Posterior vena cava (tissue), 2 donors: Measurements from ENCODE around the gene TRDMT1. TPM values are rescaled to one million over a fixed set of nuclear protein-coding genes. Genes with fewer than 3 reads are reported as not detected.

Experiments
- DNase-seq: peaks from one replicate; pipeline ENCODE4 v3.0.0-alpha.2; 2020; ENCODE audit warnings: low spot score
- intact Hi-C, 2 donors: fragments of 100-400 bp; cut with DNase I; formaldehyde crosslinking; loops; one replicate each; pipeline versions ENCODE4 v1.14.1 to v1.14.2; 2022 to 2023
- total RNA-seq, 2 donors: library from RNA; stranded (reverse); fragmentation: NEBNext Ultra II Directional; extraction: Animal tissue kit (Norgen Biotek cat#: 25700); gene quantifications; one replicate each; pipeline ENCODE4 v1.2.1, GENCODE V29; 2021
- donor health status: DM: yes; HTN: yes; CAD: no.
- donor health status: DM: yes; HTN: yes; CAD: no.

Gene TRDMT1
- total RNA-seq, 2 donors from 2014 or later = 9.5 to 11.0 TPM

DNA sequence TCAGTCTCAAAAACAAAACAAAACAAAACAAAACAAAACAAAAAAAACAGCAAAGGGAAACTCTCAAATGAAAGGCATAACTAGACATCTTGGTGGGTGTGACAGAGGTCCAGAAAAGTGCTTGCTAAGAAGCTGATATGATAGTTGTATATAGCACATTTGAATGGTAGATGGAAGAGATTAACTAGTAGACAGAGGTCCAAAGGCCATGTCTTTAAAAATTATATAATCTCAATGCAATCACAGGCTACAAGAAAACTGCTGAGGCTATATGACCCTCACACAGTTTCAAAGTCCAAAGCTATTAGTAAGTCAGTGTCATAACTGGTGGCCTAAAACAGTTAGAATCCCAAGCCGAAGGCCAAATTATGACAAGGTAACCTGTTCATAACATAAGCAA lies 56.2 kb downstream of the TRDMT1 start:
- no peak for DNase-seq
- intact Hi-C loops = no loop called here

- no peak for DNase-seq
- intact Hi-C loops = loop anchor here in 1 of 2 donors (5.0 kb wide), 1 partner anchor 482 kb away; no protein-coding TSS in a partner anchor
These were observed 56.7 kb downstream of the TRDMT1 start for GRCh38 chr10:17144757-17145156.

- intact Hi-C loops = loop anchor here in 1 of 2 donors (5.0 kb wide), 1 partner anchor 482 kb away; no protein-coding TSS in a partner anchor
- DNase-seq = no peak
These were observed 57.4 kb downstream of the TRDMT1 start for GRCh38 chr10:17144032-17144431.

GRCh38 chr10:17143055-17143690 lies 58.3 kb downstream of the TRDMT1 start:
- intact Hi-C loops = loop anchor here in 1 of 2 donors (5.0 kb wide), 1 partner anchor 481 kb away; no protein-coding TSS in a partner anchor
- no peak for DNase-seq

DNA sequence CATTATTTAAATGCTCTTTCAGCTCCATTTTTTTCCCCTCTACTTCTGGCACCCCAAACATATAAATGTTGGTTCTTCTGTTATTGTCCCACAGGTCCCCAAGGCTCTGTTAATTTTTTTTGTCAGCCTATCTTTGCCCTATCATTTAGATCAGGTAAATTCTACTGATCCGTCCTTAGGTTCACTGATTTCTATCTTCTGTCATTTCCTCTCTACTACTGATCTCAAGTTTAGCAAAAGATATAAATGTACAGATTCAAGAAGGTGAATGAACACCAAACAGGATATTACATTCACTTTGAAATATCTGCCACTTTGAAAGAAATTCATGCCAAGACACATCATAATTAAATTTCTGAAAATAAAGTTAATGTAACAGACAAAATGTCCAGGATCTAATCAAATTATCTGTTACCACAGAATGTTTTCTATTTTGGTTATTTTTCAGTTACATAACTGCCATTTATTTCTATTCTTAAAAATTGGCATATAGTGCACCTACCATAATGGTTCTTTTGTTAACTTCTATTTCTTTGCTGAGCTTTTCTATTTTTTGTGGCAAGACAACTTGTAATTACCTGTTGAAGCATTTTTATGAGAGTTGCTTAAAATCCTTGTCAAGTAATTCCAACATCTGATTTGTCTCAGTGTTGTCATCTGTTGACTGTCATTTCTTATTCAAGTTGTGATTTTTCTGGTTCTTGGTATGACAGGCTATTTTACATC lies 59.8 kb downstream of the TRDMT1 start:
- intact Hi-C loops = loop anchor here in 1 of 2 donors (5.0 kb wide), 1 partner anchor 479 kb away; no protein-coding TSS in a partner anchor
- no peak for DNase-seq

DNA sequence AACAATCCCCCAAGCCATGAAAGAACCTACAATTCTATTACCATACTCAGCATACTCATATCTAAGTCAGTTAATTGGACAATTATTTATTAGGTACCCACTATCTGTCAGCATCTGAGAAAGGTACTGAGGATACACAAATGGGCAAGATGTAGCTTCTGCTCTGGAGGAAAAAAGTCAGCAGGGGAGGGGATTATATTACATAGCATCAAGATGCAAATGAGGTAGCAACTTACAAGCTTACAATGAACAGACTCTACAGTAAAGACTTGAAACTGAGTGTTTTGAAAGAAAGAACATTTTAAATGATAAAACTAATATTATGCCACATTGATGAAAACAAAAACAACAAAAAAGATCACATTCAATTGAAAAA lies 61.1 kb downstream of the TRDMT1 start:
- no peak for DNase-seq
- intact Hi-C loops = loop anchor here in 1 of 2 donors (5.0 kb wide), 1 partner anchor 478 kb away; no protein-coding TSS in a partner anchor

- DNase-seq = no peak
- intact Hi-C loops = no loop called here
These were observed 62.9 kb downstream of the TRDMT1 start for GRCh38 chr10:17138460-17139042.

DNA sequence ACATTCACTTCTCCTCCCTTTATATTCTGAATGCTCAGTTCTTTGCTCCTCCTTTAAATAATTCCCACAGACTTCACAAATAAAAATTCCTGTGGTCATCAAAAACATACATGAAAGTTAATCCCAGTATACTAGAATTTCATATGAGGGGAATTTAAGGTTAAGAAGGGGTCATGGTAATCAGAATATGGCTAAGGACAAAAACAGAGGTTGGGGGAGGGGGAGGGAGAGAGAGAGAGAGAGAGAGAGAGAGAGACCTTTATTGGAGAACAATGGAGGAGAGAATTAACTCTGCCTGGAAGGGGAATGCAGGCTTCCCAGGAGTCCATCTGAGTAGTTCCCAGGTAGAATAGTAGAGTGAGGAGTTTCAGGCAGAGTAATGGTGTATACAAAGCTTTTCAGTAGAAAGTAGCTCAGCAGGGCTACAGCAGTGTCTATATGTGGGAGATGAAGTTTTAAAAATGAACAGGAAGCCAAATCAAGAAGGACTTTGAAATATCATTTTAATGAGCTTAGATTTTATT lies 66.7 kb downstream of the TRDMT1 start:
- intact Hi-C loops = no loop called here
- DNase-seq = no peak

- DNase-seq = no peak
- intact Hi-C loops = no loop called here
These were observed 67.2 kb downstream of the TRDMT1 start for GRCh38 chr10:17134282-17134681.

DNA sequence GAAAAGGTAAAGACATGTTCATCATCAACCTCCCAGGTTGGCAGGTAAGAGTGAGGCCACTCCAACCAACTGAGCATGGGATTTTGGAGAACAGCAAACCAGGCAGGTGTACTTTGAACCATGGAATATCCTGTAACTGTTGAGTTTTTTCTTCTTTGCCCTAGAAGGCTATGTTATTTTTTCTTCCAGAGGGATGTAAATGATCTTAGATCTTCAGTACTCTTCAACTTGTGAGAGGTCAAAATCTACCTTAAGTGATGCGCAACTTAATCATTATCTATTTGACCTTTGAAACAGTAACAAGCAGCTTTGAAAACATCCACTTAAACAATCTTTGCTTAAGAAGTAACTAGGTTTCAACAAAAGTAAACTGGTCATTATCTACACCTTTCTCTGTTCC lies 71.7 kb downstream of the TRDMT1 start, which contains the start of gene CUBN:
Gene CUBN, minus strand, starts transcription at position 71 of the 400 bp plus-strand sequence. Its CDS starts 46 bp downstream, at position 25.
- no peak for DNase-seq
- intact Hi-C loops = no loop called here

- intact Hi-C loops = no loop called here
- DNase-seq = no peak
These were observed 73.2 kb downstream of the TRDMT1 start for GRCh38 chr10:17128261-17128660.

DNA sequence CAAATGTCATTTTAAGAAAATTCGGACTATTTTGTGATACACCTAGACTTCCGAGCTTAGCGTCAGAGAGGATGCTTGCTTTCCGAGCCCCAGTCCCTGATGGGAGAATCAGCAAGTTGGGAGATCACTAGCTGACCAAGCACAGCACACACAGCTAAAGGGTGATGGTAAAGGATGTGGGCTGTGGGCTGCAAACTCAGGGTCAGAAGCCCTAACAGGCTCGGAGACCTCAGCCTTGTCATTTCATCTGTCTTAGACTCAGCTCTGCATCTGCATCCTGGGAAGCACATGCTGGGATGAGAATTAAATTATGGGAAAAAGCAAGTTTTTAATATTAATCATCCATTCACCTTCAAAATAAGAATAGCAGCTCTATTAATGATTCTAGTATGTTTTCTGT lies 75.1 kb downstream of the TRDMT1 start:
- intact Hi-C loops = no loop called here
- DNase-seq = no peak

DNA sequence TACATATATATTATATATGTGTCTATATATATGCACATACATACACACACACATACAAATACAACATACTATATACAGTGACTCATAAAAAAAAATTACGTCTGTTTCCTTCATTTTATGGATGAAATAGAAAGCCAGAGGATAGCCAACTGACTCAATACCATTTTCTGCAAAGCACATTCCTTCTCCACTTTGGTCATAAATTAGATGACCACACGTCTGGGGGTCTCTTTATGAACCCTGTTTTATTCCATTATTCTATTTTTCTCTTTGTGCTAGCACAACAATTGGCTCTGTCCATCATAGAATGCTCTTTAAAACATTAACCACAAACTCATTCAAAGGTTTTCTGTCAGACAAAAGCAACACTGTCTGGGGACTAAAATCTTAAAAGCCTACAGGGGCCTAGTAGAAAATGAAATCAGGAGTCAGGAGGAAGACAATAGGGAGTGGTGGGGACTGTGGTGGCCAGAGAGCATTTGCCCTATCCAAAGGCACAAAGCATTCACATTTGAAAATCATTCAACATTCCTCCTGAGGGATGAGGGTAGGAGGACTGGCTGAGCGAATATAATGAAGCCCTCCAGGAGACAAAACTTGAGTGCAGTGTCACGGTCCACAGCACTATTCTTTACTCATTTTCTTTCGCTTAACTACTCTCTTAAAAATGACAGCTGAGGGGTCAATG lies 76.1 kb downstream of the TRDMT1 start:
- no peak for DNase-seq
- intact Hi-C loops = no loop called here

DNA sequence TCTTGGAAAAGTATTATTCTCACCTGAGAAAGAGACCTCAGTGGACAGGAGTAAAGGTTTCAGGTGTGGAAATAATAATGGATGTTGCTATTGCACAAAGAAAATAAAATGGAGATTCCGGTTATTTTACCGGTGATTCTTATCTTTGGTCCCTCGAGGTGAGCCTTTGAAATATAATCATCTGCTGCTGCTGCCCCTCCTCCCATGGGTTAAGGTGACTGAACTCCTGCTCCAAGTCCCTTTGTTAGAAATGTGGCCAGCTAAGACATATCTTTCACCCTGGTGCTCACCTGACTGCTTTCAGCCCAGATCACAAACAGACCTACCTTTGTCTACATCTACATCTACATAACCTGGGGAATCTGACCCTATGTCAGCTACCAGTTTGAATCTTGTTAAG lies 77.5 kb downstream of the TRDMT1 start:
- intact Hi-C loops = no loop called here

GRCh38 chr10:17122726-17123661 lies 78.5 kb downstream of the TRDMT1 start:
- DNase-seq = no peak
- intact Hi-C loops = no loop called here

More for the DNA sequence above, 77.5 kb downstream of the TRDMT1 start:
- DNase-seq = no peak

DNA sequence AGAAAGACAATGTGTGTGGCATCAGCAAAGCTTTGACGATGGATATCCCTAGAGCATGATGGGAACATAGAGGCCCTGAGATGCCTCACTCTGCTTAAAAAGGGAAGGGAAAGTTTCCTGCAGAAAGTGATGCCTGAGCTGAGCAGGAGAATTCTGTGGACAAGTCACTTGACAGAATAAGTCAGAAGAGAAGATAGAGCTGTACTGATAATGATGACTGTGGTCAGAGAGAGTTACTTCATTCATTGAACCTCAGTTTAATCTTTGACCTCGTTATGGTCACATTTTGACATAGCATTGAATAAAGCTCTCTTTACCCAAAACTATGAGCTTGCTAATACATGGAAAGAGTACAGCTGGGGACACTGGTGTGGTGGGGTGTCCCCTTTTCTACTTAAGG lies 79.4 kb downstream of the TRDMT1 start:
- intact Hi-C loops = no loop called here

DNA sequence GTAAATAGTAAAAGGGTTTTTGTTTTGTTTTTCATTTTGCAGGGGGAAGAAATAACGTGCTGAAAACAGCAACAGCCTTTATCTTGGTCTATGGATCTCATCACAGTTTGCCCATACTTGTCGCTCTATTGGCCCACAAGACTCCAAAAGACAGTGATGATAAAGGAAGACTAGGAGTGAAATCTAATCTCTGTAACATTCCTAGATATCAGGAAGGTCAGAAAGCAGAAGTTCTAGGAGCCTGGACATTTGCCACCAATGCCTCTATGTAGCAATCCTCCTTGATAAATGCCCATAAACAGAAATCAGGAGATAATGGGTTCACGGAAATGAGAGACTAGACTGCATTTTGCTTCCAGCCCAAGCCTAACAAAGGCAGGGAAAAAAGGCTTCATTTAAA lies 80.8 kb downstream of the TRDMT1 start:
- intact Hi-C loops = no loop called here
- DNase-seq = no peak

More for the DNA sequence above, 79.4 kb downstream of the TRDMT1 start:
- DNase-seq = no peak

- intact Hi-C loops = no loop called here
These were observed 81.6 kb downstream of the TRDMT1 start for GRCh38 chr10:17119845-17120244.

More at GRCh38 chr10:17119845-17120244, 81.6 kb downstream of the TRDMT1 start:
- DNase-seq = no peak
